Amygdala (tissue), 56 donors: Measurements from ENCODE around the gene MSMP.
A peak's percentile ranks its signal among the peaks of the same experiment; 100 is the strongest.

Source experiments
- DNase-seq, 56 donors: peaks; one replicate each; lab custom pipeline; 2025; lab: John Stamatoyannopoulos, UW

The MSMP gene, protein sequence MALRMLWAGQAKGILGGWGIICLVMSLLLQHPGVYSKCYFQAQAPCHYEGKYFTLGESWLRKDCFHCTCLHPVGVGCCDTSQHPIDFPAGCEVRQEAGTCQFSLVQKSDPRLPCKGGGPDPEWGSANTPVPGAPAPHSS

DNA sequence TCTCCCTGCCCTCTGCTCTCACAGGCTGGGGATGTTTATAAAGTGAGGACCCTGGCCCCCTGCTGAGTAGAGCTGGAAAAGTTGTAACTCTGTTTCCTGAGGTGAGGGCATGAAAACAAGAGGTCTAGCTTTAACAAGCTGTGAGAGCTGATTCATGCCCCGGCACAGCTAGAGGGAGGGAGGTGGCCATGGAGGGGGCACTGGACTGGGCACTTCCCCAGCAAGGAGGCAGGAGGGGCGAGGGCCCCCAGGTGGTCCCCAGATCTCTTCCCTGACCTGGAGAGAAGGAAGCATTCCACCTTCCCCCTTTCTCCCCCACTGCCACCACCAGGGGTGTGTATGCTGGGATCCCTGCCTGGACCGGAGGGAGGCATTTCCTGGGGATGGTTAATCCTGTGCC, at the start of gene MSMP:
MSMP (minus strand) TSS at position 13 of the 400 bp plus-strand sequence. CDS start 147 bp downstream, outside the sequence.
- no peak for DNase-seq

DNA sequence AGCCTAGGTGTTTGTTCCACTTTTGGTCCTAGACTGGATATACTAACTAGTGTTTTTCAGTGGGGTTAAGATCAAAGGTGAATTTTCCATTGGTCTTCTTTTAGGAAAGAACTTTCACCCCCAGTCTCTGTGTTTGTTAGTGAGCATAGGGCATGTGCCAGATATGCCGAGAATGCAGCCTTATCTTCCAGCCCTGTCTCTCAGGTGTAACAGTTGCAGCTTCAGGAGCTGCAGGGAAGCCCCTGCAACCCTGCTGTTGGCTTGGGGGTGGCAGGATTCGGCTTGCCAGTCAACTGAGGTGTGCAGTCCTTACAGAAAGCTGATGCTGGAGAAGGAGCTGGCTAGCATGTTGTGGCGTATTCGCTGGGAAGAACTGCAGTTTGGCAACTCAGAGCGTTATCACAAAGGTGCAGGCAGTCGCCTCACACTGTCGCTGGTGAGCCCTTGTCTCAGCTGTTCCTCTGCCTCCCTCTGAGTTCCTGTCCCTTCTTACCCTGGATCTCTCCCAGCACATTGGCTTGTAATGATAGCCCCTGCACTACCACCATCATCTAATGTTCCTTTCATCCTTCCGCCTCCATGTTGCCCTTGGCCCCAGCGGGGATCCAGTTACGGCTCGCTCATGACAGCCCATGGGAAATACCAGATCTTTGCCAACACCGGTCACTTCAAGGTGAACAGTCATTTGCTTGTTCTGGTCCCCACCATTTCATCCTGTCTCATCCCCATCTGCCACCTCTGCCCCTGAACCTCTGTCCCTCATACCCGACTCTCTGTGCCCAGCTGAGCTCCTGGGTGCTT, 47.5 kb upstream of the MSMP start:
- DNase-seq = no peak

DNA sequence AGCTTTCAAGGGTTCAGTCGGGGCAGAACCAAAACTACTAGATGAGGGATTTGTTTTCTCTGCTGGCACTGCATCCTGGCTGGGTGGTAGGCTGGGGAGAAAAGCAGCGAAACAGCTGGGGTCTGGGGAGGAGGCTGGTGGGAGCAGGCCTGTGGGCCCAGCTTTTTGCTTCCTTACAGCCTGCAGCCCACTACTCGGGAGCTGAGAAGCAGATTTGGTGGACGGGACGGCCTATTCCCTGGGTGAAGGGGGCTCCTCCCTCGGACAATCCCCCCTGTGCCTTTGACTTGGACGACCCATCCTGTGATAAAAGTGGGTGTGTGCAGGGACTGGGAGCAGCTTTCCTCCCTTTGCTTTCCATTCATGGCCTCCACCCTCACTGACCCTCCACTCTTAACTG, 46.5 kb upstream of the MSMP start:
- no peak for DNase-seq

DNA sequence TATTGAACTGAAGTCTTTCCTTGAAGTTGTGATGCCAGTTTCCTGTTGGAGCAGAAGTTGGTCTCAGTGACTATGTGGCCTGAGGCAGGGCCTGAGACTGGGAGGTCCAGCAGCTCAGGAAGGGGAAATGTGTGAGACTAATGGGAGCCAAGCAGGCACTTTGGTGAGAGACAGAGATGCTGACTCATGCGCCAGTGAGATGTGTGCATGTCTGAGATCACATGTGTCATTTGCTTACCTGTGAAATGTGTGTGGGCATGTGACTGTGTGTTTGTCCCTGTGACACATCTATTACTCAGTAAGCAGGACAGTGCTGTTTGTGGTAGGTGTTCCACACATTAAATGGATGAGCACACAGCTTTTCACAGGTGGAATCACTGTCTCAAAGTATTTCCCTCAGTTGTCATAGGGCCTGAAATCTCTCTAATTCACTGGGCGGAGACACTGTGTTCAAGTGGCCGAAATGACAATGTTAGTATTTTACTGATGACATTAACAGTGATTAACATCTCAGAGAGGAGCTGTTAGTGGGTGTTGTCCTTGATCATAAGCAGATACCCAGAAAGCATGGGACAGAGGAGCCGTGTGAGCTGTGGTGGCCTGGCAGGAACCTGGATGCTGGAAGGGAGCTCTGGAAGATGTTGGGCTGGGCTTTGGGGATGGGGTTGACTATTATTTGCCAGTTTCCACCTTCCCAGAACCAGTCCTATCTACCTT, 44.7 kb upstream of the MSMP start:
- DNase-seq = no peak

DNA sequence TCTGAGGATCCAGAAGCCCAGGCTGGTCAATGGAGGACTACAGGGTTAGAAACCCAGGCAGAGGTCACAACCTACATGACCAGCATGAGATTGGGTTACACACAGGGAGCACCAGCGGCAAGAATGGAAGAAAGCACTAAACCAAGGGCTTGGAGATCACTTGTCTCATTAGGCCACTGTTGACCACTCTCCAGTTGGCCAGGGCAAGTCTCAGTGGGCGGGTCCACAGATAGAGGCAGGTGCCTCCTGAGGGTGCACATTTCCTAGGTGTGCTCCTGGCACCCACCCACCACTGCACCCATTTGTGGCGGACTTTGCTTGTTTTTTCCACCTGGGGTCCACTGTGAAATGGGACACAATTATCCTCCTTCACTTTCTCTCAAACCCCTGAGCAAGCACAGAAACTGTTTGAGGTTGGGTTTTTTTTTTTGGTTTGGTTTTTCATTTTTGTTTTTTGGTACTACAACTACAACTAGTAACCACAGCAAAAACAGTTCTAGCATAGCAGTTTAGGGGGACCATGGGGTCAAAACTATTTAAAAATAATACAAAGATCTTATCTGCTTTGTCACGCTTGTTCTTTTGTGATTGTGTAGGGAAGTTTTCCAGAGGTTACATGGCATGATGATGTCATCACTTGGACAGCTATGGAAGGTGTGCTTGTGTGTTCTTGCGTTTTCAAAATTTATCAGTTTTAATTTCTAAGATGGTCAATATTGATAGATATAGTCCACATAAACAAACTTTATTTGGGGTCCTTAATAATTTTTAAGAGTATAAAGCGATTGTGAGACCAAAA, 43.4 kb upstream of the MSMP start:
- no peak for DNase-seq

DNA sequence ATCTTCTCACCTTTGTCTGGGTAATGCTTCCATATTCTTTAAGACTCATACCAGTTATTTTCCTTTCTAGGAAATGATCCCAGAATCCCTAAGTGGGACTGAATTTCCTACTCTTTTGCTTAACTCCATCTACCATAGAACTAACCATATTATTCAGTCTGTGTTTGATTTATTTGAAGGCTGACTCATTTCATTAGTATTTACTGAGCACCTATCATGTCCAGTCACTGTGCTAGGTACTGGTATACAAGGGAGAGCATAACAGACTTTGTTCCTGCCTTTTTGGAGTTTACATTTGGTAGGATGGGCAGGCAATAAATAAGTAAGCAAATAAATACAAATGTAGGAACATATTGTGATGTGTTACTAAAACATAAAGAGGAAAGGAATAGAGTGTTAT, 41.6 kb upstream of the MSMP start:
- no peak for DNase-seq

DNA sequence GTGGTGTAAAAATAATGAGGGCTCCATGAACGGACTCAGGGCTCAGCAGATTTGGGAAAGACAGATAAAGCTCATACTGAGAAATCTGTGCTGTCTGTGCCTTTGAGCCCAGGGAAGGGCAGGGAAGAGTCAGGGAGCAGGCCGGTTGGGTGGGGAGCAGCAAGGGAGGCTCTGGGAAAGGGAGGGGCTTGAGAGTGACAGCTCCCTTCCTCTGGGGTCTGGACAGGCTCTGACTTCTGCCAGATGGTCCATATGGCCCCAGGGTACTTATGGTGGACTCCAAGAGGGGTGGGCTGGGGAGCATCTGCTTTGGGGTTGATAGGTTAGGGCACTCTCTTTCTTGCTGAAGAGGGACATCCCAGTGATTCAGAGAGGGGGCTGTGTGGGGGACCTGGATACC, 39.4 kb upstream of the MSMP start:
- DNase-seq = no peak

DNA sequence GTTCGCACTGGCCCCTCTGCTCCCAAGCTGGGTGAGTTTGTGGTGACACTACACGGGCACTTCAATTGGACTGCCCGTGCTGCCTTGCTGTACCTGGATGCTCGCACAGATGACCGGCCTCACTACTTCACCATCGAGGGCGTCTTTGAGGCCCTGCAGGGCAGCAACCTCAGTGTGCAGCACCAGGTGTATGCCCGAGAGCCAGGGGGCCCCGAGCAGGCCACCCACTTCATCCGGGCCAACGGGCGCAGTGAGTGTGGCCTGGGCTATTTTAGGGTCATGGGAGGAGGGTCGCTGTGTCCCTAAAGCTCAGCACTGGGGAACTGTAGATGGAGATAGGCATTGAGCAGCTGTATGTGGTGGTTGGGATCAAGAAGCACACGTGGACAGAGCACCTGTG, 38.8 kb upstream of the MSMP start:
- DNase-seq = no peak

DNA sequence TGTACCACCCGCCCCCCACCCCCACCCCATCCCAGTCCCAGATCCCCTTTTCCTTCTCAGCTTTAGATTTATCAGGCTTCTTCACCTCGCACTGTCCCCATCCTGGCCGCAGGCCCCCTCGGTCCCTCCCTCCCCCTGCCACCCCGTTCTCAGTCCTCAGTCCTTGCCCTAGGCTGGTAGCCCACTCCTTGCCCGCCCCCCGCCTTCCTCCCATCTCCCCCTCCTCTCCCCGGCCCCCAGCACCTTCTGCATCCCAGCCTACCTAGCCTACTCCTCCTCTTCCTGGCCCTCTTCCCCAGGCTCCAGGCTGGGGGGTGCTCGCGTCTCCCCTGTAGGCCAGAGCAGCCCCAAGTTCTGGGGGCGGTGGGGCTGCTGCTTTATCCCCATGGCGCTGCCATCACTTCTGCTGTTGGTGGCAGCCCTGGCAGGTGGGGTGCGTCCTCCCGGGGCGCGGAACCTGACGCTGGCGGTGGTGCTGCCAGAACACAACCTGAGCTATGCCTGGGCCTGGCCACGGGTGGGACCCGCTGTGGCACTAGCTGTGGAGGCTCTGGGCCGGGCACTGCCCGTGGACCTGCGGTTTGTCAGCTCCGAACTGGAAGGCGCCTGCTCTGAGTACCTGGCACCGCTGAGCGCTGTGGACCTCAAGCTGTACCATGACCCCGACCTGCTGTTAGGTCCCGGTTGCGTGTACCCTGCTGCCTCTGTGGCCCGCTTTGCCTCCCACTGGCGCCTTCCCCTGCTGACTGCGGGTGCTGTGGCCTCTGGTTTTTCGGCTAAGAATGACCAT, 38.1 kb upstream of the MSMP start:
- DNase-seq = no peak

DNA sequence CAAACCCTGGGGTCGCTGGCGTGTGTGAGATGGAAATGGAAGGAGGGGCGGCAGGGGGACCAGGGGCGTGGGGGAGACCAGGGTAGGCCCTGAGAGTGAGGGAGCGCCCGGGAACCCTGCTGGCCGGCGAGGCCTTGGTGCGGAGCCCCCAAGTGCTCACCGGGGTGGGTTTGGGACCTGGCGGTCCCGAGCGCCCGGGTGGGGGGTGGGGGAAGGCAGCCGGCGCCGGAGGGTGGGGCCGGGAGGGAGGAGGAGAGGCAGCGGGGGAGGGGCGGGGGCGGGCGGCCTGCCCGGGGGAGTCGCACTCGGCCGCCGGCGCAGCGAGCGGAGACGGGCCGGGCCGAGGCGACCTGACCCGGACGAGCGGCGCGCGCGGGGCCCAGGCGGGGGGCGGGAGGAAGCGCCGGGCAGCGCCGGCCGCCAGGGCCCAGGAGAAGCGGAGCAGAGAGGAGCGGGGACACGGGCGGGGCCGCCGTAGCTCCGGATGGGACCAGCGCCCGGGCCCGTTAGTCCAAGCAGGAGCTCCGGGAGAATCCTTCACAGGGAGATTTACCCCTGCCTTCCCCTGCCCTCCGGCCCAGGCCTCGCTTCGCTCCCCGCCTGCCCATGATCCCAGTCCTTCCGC, 37.3 kb upstream of the MSMP start, which contains the start of gene NPR2:
NPR2 (plus strand) TSS at position 295 of the 625 bp plus-strand sequence. CDS start 818 bp downstream, outside the sequence.
- DNase-seq = peak in 9 of 56 donors; percentile 12 to 61 (median 17)

DNA sequence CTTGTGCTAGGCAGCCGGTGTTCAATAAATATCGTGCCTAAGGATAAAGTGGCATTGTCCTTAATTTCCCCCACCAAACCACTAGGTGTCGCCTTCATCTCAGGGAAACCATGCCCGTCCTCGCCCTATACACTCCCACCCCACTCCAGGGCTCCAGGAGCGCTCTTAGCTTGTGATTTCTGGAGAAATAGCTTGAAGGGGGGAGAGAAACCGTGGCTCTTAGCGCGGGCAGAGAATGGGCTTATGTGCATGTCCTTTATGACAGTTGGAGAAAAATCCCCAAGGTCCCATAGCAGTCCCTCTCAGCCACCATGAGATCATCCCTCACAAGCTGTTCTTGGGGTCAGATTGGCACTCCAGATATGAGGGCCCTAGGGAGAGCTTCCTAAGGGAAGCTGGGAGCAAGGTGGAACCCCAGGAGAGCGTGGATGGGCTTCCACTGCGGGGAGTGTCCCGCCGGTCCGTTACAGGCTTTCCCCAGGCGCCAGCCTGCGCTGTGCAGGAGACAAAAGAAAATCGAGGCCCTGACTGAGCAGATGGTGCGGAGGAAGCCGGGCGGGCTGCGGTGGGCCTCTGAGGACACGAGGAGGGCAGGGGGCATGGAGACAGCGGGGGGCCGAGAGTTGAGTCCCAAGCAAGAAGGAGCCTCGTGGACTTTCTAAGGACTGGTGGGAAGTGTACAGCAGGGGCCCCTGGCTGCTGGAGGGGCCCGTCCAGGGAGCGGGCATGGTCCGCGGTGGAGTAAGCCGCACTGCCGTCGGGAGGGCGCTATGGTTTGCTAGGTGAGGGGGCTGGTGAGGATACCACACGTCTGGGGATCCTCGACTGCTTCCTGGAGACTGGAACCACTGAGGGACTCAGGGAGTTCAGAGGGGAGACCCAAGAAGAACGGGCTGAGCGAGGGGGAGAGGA, 36.6 kb upstream of the MSMP start:
- DNase-seq = peak in 44 of 56 donors; percentile 16 to 76 (median 42)

DNA sequence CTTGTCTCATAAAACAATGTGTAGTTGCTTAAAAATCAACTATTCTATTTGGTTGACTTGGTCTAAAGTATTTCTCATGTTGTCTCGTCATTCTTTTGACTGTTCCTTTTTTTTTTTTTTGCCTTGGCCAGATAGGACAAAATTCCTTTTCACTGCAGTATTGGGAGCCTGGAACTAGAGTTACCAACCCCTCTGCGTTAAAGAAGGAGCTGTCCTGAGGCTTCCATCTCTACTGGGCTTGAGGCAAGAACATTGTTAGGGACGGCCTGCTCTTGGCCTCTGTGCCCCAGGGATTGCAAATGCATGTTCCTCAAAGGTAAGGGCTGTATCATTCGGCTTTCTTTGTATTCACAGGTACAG, 35.9 kb upstream of the MSMP start:
- DNase-seq = no peak

DNA sequence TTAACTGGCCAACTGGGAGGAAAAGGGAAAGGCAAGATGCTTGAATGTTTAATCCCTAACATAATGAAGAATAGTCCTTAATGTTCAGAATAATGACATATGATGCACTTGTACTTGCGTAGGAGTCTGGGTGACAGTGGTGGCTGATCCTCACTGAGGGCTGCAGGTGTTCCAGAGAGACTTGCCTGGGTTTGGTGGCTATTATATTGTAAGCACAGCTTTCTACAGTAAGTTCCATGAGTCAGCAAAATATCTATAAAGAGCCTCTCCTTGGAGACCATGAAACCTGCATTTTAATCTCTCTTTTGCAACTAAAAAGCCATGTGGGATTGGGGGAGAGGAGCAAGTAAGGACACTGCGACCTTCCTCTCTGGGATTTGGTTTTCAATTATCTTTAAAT, 35.5 kb upstream of the MSMP start:
- DNase-seq = no peak

DNA sequence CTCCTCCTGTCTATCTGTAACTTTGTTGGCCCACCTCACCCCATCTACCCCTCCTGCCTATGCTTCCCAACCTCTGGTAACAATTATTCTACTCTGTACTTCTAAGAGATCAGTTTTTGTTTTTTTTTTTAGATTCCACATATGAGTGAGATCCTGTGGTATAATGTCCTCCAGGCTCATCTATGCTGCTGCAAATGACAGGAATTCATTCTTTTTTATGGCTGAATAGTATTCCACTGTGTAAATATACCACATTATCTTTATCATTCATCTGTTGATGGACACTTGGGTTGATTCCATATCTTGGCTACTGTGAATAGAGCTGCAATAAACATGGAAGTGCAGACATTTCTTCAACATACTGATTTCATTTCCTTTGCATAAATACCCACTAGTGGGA, 29.3 kb upstream of the MSMP start:
- DNase-seq = no peak

DNA sequence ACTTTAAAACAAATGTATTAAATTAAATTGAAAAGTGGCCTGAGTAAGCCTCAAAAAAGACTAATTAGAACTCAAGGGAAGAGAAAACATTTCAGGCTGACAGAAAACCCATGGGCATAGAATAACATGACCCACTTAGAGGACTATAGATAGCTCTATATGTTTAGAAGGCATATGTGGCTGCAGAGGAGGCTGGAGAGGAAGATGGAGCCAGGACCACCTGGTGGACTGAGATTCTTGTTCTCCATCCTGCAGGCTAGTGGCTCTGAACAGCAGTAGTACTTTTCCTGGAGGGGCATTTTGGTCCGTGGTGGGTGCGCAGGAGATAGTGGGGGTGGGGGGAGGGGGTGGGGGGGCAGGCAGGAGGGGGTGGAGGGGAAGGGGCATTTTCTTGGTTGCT, 27.0 kb upstream of the MSMP start:
- no peak for DNase-seq

DNA sequence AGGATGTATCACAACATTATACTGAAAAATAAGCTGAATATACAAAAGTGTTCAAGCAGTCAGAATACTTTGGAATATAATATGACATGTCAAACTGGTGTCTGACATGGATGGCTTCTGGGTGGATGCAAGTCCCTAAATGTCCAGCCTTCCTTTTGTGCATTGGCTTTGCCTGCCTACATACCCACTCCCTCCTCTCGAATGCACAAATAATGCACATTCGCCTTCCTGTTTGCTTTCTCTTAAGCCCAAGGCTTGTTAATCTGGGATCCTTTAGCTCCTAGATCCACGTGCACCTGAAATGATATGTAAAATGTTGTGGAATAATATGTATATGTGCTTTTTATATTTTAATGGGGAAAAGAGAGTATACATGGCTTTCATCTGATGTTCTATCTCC, 24.4 kb upstream of the MSMP start:
- no peak for DNase-seq

DNA sequence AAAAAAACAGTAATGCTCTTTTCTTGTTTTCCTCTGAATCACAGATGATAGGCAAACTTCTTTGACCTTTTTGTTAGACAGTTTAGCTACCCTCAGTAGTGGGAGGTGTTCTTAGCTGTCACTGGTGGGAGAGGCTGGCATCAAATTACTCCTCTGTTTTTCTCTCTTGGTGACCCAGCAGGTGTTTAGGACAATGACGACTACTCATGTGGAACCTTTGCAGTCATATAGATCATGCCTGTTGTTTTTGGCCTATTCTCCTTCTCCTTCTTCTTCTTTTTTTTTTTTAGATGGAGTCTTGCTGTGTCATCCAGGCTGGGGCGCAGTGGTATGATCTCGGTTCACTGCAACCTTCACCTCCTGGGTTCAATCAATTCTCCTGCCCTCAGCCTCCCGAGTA, 21.9 kb upstream of the MSMP start:
- DNase-seq = no peak

DNA sequence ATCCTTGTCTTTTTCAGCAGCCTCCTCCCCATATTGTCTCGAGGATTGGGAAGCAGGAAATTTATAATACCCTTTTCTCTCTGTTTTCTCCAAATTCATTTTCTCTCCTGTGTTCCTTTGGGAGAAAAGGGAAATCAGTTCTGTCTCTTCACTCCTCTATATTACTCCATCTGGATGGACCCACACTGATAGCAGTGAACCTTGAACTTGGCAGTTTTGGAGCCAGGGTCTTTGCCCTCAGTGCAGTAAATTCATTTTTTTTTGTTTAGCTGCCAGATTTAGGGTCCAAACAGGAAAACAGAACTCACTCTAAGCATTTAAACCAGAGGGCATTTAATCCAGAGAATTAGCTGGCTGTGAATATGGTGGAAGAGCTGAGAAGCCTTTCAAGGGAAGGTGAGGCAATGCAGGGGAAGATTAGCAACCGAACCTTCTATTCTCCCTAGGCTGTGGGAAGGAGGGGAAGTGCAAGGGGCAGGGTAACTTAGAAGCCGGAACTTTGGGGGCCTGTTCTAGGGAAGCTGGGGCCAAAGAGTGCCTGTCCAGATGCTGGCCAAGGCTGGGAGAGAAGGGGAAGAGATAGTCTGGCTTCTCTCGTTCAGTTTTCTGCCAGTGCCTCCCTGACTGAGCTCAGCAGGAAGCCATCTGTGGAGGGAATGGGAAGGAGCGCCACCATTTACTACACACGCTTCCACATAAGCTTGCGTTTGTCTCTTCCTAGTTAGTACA, 21.0 kb upstream of the MSMP start:
- DNase-seq = peak in 4 of 56 donors; percentile 5 to 48 (median 21)
